ENCODE data around the gene ATP5PB. TPM values are rescaled to one million over a fixed set of nuclear protein-coding genes. Genes with fewer than 3 reads are reported as not detected.

Gene ATP5PB
- total RNA-seq, 4 donors from 2014 or later = 91.2 to 176 (median 103) TPM

GRCh38 chr1:111481387-111482221 lies 32.3 kb downstream of the ATP5PB start:
- no peak overlapping the region for H3K27ac ChIP-seq

GRCh38 chr1:111483166-111483565 lies 33.9 kb downstream of the ATP5PB start:
- Histone ChIP-seq H3K27ac (no peak overlapping the region), H3K4me3 (no peak overlapping the region), H3K27me3 (no peaks in the 10 kb centered on the region), H3K36me3 (peaks cover 0 to 2% (median 0%) of the 10 kb centered on the region in 3 donors), H3K4me1 (peaks cover 0 to 13% (median 0%) of the 10 kb centered on the region in 4 donors), H3K9me3 (no peaks in the 10 kb centered on the region)
- 68 to 73% methylated on average over 3 of the region's 3 CpGs for WGBS, 2 donors
- no peak for DNase-seq (ENCODE audit: low spot score in 2 of 2)
- no peak for TF ChIP-seq POLR2A (IDR thresholded peaks at IDR 0.05)
- no peak for TF ChIP-seq EP300 (IDR thresholded peaks at IDR 0.05)

More at GRCh38 chr1:111481387-111482221, 32.3 kb downstream of the ATP5PB start:
- Histone ChIP-seq H3K27me3 (no peaks in the 10 kb centered on the region), H3K9me3 (no peaks in the 10 kb centered on the region), H3K36me3 (peaks cover 0 to 15% (median 0%) of the 10 kb centered on the region in 3 donors), H3K4me3 (no peak overlapping the region), H3K4me1 (peaks cover 0 to 14% (median 4%) of the 10 kb centered on the region in 4 donors)
- TF ChIP-seq EP300 (IDR thresholded peaks at IDR 0.05) (peak in 1 of 2 donors; percentile 42), CTCF (IDR thresholded peaks at IDR 0.05) (peak; percentile 68 to 88 (median 69)), POLR2A (IDR thresholded peaks at IDR 0.05) (no peak)
- WGBS, 2 donors = 32 to 47% methylated on average over 8 of the region's 8 CpGs
- peak; percentile 57 to 79 for DNase-seq (ENCODE audit: low spot score in 2 of 2)

GRCh38 chr1:111483876-111484275 lies 34.6 kb downstream of the ATP5PB start:
- peaks cover 0 to 13% (median 0%) of the 10 kb centered on the region in 4 donors for H3K4me1 ChIP-seq
- DNase-seq (ENCODE audit: low spot score in 2 of 2) = no peak
- H3K27ac ChIP-seq = no peak overlapping the region
- TF ChIP-seq EP300 (IDR thresholded peaks at IDR 0.05) (no peak), POLR2A (IDR thresholded peaks at IDR 0.05) (no peak), CTCF (IDR thresholded peaks at IDR 0.05) (no peak)
- no peak overlapping the region for H3K4me3 ChIP-seq
- H3K36me3 ChIP-seq = no peaks in the 10 kb centered on the region
- H3K9me3 ChIP-seq = no peaks in the 10 kb centered on the region
- H3K27me3 ChIP-seq = no peaks in the 10 kb centered on the region
- 76 to 93% methylated on average over 2 of the region's 2 CpGs for WGBS, 2 donors

- no peaks in the 10 kb centered on the region for H3K27me3 ChIP-seq
- H3K36me3 ChIP-seq = no peaks in the 10 kb centered on the region
- TF ChIP-seq POLR2A (IDR thresholded peaks at IDR 0.05) (no peak), CTCF (IDR thresholded peaks at IDR 0.05) (no peak), EP300 (IDR thresholded peaks at IDR 0.05) (no peak)
- no peaks in the 10 kb centered on the region for H3K9me3 ChIP-seq
- H3K27ac ChIP-seq = no peak overlapping the region
- no peak overlapping the region for H3K4me3 ChIP-seq
- DNase-seq (ENCODE audit: low spot score in 2 of 2) = no peak
- H3K4me1 ChIP-seq = peaks cover 0 to 13% (median 0%) of the 10 kb centered on the region in 4 donors
Observed at GRCh38 chr1:111484391-111485026, 35.2 kb downstream of the ATP5PB start.

GRCh38 chr1:111486431-111486830 lies 37.2 kb downstream of the ATP5PB start:
- Histone ChIP-seq H3K9me3 (no peaks in the 10 kb centered on the region), H3K36me3 (no peaks in the 10 kb centered on the region), H3K4me3 (no peak overlapping the region), H3K4me1 (peaks cover 0 to 13% (median 0%) of the 10 kb centered on the region in 4 donors), H3K27me3 (no peaks in the 10 kb centered on the region), H3K27ac (no peak overlapping the region)
- WGBS, 2 donors = 95 to 99% methylated on average over 7 of the region's 7 CpGs
- DNase-seq (ENCODE audit: low spot score in 2 of 2) = no peak
- TF ChIP-seq EP300 (IDR thresholded peaks at IDR 0.05) (no peak), POLR2A (IDR thresholded peaks at IDR 0.05) (no peak), CTCF (IDR thresholded peaks at IDR 0.05) (no peak)
